GM21390 (cell line): ENCODE data around the gene LAIR1.
"Not testable (repeated sequence)": the region's sequence is repeated elsewhere in the genome, so short reads cannot be mapped to it uniquely, and the experiment has no call there.

Experiments used
- ATAC-seq: cut with Tn5 transposase; IDR thresholded peaks from one replicate; pipeline ENCODE4 v1.9.1; 2021; ENCODE audit not compliant: unreplicated experiment

Gene LAIR1, protein sequence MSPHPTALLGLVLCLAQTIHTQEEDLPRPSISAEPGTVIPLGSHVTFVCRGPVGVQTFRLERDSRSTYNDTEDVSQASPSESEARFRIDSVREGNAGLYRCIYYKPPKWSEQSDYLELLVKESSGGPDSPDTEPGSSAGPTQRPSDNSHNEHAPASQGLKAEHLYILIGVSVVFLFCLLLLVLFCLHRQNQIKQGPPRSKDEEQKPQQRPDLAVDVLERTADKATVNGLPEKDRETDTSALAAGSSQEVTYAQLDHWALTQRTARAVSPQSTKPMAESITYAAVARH

DNA sequence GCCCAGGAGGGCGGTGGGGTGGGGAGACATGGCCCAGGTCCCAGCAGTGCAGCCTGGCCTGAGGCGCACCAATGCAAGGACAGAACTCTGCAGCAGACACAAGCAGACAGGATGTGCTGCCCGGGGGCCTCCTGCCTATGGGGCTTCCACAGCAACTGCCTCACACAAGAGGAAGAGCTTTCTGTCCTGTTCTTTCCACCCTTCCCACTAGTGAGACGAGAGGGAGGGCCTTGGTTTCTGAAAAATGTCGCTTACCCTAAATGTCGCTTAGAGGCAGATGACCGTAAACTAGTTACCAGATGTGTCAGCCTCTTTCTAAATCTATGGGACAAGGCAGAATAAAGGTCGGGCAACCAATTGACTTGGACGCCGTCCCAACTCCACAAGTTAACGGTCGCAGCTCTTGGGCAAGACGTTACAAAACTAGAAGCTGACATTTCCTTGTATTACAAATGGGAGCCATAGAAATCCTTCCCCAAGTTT is at the start of gene LAIR1:
Gene LAIR1 (minus strand): TSS at position 157 of the 483 bp plus-strand sequence. CDS start 127 bp downstream, at position 30.
- ATAC-seq, result no peak

DNA sequence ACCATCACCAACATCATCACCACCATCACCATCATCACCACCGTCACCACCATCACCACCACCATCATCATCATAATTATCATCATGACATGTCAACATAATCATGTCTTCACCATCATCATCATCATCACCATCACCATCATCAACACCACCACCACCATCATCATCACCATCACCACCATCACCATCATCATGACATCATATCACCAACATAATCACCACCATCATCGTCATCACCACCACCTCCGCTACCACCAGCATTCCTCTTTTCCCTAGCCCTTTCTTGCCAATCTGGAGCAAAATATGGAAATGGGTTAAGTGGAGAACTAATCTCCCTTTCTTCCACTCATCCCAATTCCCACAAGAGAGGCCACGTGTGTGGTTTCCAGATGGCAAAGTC is 49.4 kb upstream of the LAIR1 start:
- no peak for ATAC-seq

DNA sequence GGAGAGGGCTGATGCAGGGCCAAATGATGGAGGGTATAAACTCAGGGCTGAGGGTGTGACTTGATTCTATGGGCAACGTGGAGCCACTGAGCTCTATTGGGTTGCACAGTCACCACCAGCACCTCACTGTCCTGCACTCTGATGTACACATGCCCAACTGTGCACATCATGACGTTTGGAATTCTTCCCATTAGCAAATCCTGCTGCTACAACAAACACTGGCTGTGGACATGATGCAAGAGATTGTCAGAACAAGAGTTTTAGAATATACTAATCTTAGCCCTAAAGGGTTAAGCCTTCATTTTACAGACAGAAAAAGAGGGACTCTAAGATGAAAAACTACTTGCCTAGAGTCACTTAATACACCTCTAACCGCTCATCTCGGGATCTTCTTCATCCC is 48.1 kb upstream of the LAIR1 start:
- no peak for ATAC-seq

DNA sequence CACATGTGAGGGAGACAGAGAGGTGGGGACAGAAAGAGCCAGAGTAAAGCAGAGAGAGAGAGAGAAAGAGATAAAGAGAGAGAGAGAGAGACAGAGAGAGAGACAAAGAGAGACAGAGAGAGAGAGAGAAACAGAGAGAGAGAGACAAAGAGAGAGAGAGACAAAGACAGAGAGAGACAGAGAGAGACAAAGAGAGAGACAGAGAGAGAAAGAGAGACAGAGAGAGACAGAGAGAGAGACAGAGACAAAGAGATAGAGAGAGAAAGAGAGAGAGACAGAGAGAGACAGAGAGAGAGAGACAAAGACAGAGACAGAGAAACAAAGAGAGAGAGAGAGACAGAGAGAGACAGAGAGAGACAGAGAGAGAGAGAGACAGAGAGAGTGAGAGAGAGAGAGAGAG is 46.3 kb upstream of the LAIR1 start:
- ATAC-seq, result no peak

DNA sequence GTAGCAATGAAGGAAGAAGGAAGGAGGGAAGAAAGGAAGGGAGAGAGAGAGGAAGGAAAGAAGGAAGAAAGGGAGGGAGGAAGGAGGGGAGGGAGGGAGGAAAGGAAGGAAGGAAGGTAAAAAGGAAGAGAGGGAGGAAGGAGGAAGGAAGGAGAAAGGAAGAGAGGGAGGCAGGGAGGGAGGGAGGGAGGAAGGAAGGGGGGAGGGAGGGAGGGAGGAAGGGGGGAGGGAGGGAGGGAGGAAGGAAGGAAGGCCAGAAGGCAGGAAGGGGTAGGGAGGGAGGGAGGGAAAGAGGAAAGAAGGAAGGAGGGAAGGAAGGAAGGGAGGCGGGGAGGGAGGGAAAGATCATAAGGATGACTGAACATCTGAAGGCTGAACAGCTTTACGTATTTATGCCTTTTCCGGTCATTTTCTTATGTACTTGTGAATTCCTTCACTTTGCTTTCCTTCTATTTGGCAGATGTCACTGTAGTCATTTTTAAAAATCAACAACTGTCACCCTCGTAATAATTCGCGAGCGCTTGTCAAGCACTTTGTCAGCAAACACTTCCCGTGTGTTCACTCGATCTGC is 43.8 kb upstream of the LAIR1 start:
- ATAC-seq, result no peak

DNA sequence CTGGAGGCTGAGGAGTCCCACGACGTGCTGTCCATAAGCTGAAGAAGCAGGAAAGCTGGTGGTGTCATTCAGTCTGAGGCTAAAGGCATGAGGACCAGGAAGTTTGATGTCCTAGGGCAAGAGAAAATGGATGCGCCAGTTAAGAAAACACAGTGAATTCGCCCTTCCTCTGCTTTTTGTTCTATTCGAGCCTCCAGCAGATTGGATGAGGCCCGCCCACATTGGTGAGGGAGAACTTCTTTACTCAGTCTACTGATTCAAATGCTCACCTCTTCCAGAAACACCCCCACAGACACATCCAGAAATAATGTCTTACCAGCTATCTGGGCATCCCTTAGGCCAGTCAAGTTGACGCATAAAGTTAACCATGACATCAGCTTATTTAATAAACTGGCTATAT is 43.0 kb upstream of the LAIR1 start:
- no peak for ATAC-seq

DNA sequence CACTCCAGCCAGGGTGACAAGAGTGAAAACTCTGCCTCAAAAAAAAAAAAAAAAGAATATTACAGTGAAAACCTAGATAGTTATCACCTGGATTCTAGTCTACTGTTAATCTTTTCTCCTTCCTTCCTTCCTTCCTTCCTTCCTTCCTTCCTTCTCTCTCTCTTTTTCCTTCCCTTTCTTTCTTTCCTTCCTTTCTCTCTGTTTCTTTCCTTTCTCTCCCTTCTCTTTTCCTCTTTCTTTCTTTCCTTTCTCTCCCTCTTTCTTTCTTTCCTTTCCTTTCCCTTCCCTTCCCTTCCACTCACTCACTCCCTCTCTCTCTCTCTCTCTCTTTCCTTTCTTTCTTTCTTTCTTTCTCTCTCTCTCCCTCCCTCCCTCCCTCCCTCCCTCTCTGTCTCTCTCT is 40.9 kb upstream of the LAIR1 start:
- ATAC-seq, result no peak

DNA sequence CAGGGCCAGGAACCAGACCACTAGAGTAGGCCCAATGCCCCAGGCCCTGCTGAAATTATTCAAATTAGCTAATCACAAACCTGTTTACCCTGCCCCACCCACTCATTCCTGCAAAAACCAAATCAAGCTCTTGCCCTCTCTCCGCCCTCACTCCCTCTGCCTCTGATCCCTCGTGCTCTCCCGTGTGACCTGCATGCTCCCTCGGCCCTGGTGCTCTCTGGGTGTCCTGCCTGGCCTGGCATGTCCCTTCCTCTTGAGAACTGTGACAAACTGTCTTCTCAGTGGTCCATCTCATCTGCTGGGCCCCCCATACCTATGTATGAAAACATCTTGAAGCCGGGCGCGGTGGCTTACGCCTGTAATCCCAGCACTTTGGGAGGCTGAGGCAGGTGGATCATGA is 38.3 kb upstream of the LAIR1 start:
- no peak for ATAC-seq

DNA sequence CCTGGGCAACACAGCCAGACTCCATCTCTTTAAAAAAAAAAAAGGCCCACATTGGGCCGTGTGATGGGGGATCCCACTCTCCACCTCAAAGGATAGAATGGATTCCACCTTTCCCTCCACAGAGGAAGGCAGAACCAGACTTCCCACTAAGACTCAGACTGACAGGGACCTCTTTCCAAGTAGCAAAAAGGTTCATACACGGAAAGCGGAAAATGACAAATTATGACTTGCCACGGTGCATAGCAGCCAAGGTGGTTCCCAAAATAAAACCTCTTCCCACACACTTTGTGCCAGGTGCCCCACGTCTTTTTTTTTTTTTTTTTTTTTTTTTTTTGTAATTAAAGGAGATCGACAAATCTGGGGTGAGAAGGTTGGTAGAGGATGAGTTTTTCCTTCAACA is 36.2 kb upstream of the LAIR1 start:
- ATAC-seq, result no peak

DNA sequence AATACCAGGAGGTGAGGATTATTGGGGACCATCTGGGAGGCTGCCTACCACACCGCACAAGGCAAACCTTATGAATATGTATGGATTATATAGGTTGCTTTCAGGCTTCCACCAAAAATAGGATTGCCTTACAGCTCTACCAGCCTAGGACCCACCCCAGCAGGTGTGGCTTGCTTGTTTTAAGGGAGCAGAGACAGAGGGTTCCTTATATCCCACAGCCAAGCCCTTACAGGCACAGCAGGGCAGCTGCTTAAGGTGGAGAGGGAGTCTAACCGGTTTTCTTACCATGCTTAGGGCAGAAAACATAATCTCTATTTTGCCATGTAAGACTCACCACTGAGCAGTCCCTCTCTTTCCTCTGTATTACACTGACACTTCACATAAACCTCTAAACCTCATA is 34.5 kb upstream of the LAIR1 start:
- no peak for ATAC-seq

DNA sequence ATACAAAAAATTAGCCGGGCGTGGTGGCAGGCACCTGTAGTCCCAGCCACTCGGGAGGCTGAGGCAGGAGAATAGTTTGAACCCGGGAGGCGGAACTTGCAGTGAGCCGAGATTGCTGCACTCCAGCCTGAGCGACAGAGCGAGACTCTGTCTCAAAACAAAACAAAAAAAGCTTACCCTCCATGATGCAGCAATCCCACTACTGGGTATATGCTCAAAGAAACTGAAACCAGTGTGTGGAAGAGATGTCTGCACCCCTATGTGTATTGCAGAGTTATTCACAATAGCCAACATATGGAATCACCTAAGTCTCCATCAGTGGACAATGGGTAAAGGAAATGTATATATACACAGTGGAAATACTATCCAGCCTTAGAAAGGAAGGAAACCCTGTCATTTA is 31.0 kb upstream of the LAIR1 start:
- ATAC-seq, result no peak

DNA sequence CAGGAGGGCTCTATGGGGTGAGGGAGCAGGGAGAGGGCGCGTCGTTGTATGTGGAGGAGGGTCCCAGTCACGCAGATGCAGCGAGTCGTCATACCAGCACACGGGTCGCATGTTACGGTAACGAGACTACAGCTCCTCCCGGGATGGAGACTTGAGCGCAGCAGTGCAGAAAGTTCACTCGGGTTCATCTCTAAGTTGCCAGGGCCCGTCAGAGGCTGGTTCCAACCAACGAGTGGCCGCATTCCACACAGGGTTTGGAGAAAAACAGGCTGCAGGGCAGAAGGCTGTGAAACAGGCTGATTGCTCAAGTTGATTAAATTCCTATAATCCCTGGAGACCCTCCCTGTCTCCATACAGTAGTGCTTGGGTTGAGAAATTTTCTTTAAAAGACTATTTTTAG is 28.6 kb upstream of the LAIR1 start:
- ATAC-seq, result no peak

DNA sequence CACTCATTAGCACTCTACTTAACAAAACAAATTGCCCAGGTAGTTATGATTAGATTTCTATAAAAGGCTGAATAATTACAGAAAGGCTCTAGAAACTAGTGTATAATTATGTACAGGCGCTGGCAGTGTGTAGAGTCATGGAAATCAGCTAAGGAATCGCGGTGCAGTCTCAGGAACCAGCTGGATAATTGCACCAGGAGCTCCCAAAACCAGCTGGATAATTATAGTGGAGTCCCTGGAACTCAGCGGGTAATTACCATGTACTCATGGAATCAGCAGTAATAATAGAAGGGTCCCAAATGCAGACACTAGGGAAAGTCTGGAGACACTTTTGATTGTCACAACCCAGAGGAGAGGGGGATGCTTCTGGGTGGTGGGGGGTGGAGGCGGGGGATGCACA is 27.4 kb upstream of the LAIR1 start:
- no peak for ATAC-seq

DNA sequence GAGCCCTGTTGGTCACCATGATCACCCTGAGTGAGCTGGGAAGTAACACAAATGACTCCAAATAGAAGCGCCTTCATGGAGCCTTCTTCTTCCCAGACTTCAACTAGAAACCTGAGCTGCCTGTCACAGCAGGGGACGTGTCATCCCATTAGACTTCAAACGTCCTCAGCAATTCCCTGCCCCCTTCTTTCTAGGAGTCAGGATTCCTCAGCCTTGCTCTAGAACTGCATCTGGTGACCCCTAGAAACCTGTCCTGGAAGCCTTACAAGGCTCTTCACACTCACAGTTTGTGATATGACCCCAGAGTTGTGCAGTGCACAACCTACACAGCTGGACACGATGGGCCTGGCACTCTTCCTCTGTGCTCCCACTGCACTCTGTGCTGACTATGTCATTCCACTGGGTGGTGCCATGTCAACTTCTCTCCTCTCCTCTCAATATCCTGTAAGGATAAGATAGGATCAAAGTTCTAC is 26.9 kb upstream of the LAIR1 start:
- no peak for ATAC-seq

DNA sequence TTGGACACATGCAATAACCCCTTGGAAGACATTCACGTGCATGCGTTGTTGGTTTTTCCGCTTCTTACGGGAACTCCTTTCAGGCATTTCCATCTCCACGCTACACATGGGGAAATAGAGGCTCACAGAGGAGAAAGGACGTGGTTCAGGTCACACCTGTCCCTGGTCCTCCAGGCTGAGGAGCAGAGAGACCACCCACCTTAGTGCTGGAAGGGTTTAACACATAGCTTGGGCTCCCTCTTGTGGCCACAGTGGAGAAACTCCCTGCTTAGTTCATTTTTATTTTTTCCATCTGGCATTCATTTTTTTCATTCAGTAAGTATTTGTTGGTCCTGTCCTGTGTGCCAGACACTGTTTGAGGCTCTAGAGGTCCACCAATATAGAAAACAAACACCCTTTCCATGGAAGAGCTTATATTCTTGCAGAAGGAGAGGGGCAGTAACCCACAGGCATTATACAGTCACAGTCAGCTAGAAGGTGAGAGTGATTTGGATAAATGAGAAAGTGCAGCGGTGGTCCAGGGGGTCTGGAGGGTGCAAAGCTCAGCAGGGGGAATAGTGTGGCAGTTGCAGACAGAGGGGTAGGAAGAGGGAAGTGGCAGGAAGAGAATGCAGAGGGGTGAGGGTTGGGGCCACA is 26.3 kb upstream of the LAIR1 start:
- ATAC-seq, result no peak

DNA sequence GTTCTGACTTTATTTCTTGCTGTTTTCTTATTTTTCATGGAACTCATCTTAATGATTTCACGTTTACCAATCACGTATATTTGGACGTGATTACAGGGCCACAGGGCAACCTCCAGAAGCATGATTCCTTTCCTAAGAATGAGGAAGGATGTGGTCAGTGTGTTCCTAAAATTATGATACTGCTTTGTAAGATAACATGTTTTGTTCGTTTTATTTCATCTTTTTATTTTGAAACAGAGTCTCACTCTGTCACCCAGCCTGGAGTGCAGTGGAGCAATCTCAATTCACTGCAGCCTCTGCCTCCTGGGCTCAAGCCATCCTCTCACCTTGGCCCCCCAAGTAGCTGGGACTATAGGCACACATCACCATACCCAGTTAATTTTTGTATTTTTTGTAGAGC is 24.8 kb upstream of the LAIR1 start:
- ATAC-seq, result no peak

DNA sequence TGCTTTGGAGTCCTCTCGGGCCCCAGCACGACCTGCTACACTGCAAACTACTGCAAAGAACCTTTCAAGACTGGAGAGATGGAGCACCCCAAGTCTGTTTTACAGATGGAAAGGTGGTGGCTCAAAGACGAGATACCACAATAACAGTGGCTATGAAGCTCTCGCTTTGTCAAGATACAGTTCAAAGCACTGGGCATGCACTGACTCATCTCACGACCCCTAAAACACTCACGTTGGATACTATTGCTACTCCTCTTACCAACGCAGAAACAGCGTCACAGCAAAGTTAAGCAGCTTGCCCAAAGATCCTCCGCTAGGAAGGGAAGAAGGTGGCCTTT is 24.0 kb upstream of the LAIR1 start:
- no peak for ATAC-seq

DNA sequence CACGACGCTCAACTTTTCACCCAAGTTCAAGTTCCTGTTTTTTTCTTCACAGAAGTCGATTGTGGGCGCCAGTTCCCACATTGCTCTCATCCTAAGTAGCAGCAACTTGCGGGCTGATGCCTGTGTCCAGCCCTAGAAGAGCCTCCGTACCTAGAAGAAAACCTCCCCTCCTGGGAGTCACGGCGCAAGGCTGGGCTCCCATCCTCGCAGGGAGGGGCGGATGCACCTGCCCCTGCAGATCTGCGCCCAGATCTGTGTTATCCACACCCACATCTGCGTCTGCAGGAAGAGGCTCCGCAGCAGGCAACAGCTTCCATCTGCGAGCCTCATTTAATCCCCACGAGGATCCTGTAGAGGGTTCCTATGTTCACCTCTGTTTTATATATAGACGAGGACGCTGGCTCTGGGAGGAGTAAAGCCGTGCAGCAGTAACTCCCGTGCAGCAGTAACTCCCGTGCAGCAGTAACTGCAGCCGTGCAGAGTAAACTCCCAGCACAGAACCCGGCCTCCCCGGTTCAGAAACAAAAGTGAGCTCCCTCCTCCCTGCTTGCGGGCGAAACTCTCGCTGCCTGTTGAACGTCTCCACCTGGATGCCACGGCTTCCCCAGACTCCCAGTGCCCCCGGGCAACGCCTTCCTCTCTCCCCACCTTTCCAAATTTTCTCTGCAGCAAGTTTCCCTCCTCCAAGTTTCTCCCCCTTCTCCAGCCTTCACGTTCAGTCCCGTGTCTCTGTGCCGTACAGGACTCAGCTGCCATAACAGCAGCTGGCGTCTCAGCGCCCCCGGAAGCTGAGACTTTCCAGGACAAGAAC is 23.5 kb upstream of the LAIR1 start:
- ATAC-seq, result no peak

DNA sequence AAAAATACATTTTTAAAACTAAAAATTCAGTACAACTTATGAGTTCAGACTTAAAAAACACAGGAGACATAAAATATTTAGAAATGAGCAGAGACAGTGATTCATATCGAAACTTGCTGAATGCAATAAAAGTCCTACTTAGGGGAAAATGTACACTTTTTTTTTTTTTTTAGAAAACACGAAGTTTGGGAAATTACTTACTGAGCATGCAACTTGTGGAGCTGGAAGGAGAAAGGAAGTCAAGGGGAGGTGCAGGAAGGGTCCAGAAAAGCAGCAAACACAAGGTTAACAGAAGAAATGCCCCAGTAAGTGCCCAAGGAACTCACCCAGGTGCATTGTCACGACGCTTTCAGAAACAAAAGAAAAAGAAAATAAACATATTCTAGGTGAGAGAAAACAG is 18.6 kb upstream of the LAIR1 start:
- ATAC-seq, result no peak

DNA sequence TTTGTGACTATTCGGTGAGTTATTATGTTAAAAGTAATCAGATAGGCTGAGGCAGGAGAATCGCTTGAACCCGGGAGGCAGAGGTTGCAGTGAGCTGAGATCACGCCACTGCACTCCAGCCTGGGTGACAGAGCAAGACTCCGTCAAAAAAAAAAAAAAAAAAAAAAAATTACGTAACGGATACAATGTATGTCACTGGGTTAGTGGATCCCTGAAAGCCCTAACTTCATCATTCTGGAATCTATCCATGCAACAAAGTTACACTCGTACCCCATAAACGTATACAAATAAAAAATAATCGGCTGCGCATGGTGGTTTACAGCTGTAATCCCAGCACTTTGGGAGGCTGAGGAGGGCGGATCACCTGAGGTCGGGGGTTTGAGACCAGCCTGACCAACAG is 17.3 kb upstream of the LAIR1 start:
- ATAC-seq, result not testable (repeated sequence)

DNA sequence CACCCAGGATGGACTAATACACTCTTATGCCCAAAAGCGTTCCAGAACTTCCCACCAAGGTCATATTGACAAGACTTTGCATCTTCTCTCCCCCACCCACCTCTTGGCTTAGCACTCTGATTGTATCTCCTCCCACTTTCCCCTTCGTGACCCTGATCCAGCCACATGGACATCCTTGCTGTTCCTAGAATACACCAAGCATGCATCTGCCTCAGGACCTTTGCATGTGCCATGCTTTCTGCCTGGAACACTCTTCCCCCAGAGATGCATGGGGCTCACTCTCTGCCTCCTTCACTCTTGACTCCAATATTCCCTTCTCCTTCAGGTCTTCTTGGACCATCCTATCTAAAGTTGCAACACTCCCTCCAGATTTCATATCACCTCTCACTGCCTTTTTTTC is 16.2 kb upstream of the LAIR1 start:
- ATAC-seq, result no peak
